GM19239 (cell line): Measurements from ENCODE around the gene CACNG6.

ENCODE experiments used
- DNase-seq: peaks from one replicate; pipeline ENCODE4 v3.0.0; 2011; ENCODE audit warnings: low spot score; ENCODE audit not compliant: insufficient read length
- FAIRE-seq: peaks from 2 replicates; lab custom pipeline; 2011; peaks lifted over from hg19 to GRCh38; lab: Jason Lieb, UNC

The CACNG6 gene

GRCh38 chr19:53994811-53995210, 3.4 kb downstream of the CACNG6 start:
- no peak for DNase-seq

GRCh38 chr19:53998223-53998622, 6.8 kb downstream of the CACNG6 start:
- no peak for DNase-seq
- FAIRE-seq = no peak

More at GRCh38 chr19:53994811-53995210, 3.4 kb downstream of the CACNG6 start:
- no peak for FAIRE-seq

- DNase-seq = no peak
- FAIRE-seq = no peak
Measured at GRCh38 chr19:53999694-54000093, 8.3 kb downstream of the CACNG6 start.

GRCh38 chr19:54001496-54001895, 10.1 kb downstream of the CACNG6 start:
- DNase-seq = no peak
- no peak for FAIRE-seq

- DNase-seq = no peak
- no peak for FAIRE-seq
Measured at GRCh38 chr19:54002495-54003315, 11.3 kb downstream of the CACNG6 start.

- no peak for FAIRE-seq
- no peak for DNase-seq
Measured at GRCh38 chr19:54009440-54009839, 18.0 kb downstream of the CACNG6 start.

GRCh38 chr19:54010474-54010873, 19.0 kb downstream of the CACNG6 start:
- DNase-seq (no peak), FAIRE-seq (no peak)

- DNase-seq = no peak
- FAIRE-seq = no peak
Measured at GRCh38 chr19:54011507-54012211, 20.2 kb downstream of the CACNG6 start.

GRCh38 chr19:54013866-54014265, 22.4 kb downstream of the CACNG6 start:
- DNase-seq = no peak
- no peak for FAIRE-seq

GRCh38 chr19:54014920-54015560, 23.6 kb downstream of the CACNG6 start:
- DNase-seq = no peak
- no peak for FAIRE-seq

- FAIRE-seq (no peak), DNase-seq (no peak)
Measured at GRCh38 chr19:54017261-54017660, 25.8 kb downstream of the CACNG6 start.

- FAIRE-seq (no peak), DNase-seq (no peak)
Measured at GRCh38 chr19:54021363-54021762, 29.9 kb downstream of the CACNG6 start.

GRCh38 chr19:54021932-54022331, 30.5 kb downstream of the CACNG6 start:
- FAIRE-seq = no peak
- DNase-seq = no peak

- FAIRE-seq = no peak
Measured at GRCh38 chr19:54023191-54023590, 31.8 kb downstream of the CACNG6 start.

GRCh38 chr19:54024660-54025059, 33.2 kb downstream of the CACNG6 start:
- no peak for DNase-seq
- no peak for FAIRE-seq

More at GRCh38 chr19:54023191-54023590, 31.8 kb downstream of the CACNG6 start:
- no peak for DNase-seq

GRCh38 chr19:54026656-54027055, 35.2 kb downstream of the CACNG6 start:
- DNase-seq = no peak
- FAIRE-seq = no peak

GRCh38 chr19:54029301-54029700, 37.9 kb downstream of the CACNG6 start:
- DNase-seq (no peak), FAIRE-seq (no peak)

GRCh38 chr19:54029930-54030490, 38.6 kb downstream of the CACNG6 start:
- DNase-seq (no peak), FAIRE-seq (no peak)

GRCh38 chr19:54030895-54031586, 39.6 kb downstream of the CACNG6 start:
- FAIRE-seq = no peak
- no peak for DNase-seq
